Breast epithelium (tissue), 3 donors: ENCODE results near the gene SMARCAL1.

Experiments
- CTCF ChIP-seq, 3 donors: fragments of 450-650 bp; IDR thresholded peaks; one replicate each; pipeline ENCODE4 v1.5.1; 2016 to 2017; ENCODE audit warnings: antibody characterized with exemption in 3 of 3, mild to moderate bottlenecking in 3 of 3, moderate library complexity in 3 of 3
- POLR2A ChIP-seq: fragments of 450-650 bp; IDR thresholded peaks from one replicate; pipeline ENCODE4 v1.6.1; 2016; ENCODE audit warnings: antibody characterized with exemption, mild to moderate bottlenecking, moderate library complexity

DNA sequence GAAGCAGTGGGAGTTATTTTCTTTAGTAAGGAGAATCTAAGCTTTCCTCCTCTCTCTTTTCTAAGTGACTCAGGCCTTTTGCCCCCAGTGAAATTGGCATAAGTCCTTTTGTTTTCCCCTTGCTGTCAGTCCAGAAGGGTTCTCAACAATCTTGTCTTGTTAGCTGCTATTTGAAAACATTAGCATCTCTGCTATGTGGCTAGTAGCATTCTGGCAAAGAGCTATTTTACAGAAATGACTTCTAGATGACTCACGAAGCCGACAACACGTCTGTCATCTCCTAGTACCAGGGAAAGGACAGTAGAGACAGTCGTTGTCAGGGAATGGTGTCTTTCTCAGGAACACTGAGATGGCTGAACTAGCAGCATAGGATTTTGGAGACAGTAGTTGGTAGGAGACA is 14.7 kb downstream of the SMARCAL1 start:
- TF ChIP-seq CTCF (IDR thresholded peaks at IDR 0.05) (no peak), POLR2A (no peak)
